AG04449 (cell line): Measurements from ENCODE around the gene ANTXR2.
"Not testable (repeated sequence)": the region's sequence is repeated elsewhere in the genome, so short reads cannot be mapped to it uniquely, and the experiment has no call there.

Experiments
- CTCF ChIA-PET: fragments of 350-600 bp; formaldehyde crosslinking; extraction: SDS; loops from one replicate; lab custom pipeline; 2021; ENCODE audit warnings: antibody characterized with exemption; lab: Yijun Ruan, JAX
- POLR2A ChIA-PET: fragments of 400-600, 350-600 bp; formaldehyde crosslinking; extraction: SDS; loops from one replicate; lab custom pipeline; 2020; ENCODE audit warnings: antibody characterized with exemption, inconsistent platforms; lab: Yijun Ruan, JAX
- DNase-seq: peaks from one replicate; pipeline ENCODE4 v3.0.0-alpha.2; 2010; ENCODE audit warnings: low read depth, low spot score
- H3K4me3 ChIP-seq: 2 replicates; pipeline ENCODE4 v1.5.1; 2011; ENCODE audit warnings: low read depth, mild to moderate bottlenecking, control low read depth, low read length
- CTCF ChIP-seq: IDR thresholded peaks from one replicate; pipeline ENCODE4 v1.5.1; 2011; ENCODE audit warnings: mild to moderate bottlenecking, moderate library complexity, low read length, control low read depth, inconsistent platforms; ENCODE audit not compliant: insufficient read depth; ENCODE audit errors: missing control alignments

The ANTXR2 gene

GRCh38 chr4:80008971-80009370 lies 64.1 kb downstream of the ANTXR2 start:
- CTCF ChIA-PET: interaction anchor here (1.5 kb wide), 1 partner anchor 117 kb away, joined by 3 read pairs; no protein-coding TSS in a partner anchor

GRCh38 chr4:80008351-80008750 lies 64.7 kb downstream of the ANTXR2 start:
- no peak overlapping the region for H3K4me3 ChIP-seq
- no peak for DNase-seq
- TF ChIP-seq CTCF: no peak
- CTCF ChIA-PET: no interaction called here
- POLR2A ChIA-PET: no interaction called here

More at GRCh38 chr4:80008971-80009370, 64.1 kb downstream of the ANTXR2 start:
- TF ChIP-seq CTCF: no peak
- no peak overlapping the region for H3K4me3 ChIP-seq
- POLR2A ChIA-PET: no interaction called here
- DNase-seq: no peak

- no peak overlapping the region for H3K4me3 ChIP-seq
- ChIA-PET CTCF (no interaction called here), POLR2A (no interaction called here)
- TF ChIP-seq CTCF: no peak
- DNase-seq: no peak
Observed at GRCh38 chr4:80007745-80008149, 65.3 kb downstream of the ANTXR2 start.

- ChIA-PET CTCF (no interaction called here), POLR2A (no interaction called here)
- DNase-seq: no peak
- no peak for TF ChIP-seq CTCF
- no peak overlapping the region for H3K4me3 ChIP-seq
Observed at GRCh38 chr4:80006935-80007744, 65.9 kb downstream of the ANTXR2 start.

GRCh38 chr4:80005863-80006262 lies 67.2 kb downstream of the ANTXR2 start:
- POLR2A ChIA-PET: no interaction called here
- TF ChIP-seq CTCF: no peak
- H3K4me3 ChIP-seq: no peak overlapping the region
- CTCF ChIA-PET: no interaction called here
- no peak for DNase-seq

GRCh38 chr4:80004319-80004718 lies 68.7 kb downstream of the ANTXR2 start:
- DNase-seq: no peak
- no peak overlapping the region for H3K4me3 ChIP-seq
- ChIA-PET POLR2A (no interaction called here), CTCF (no interaction called here)
- TF ChIP-seq CTCF: no peak

GRCh38 chr4:80002559-80002958 lies 70.5 kb downstream of the ANTXR2 start:
- H3K4me3 ChIP-seq, CTCF ChIA-PET, POLR2A ChIA-PET, DNase-seq: not testable (repeated sequence)

GRCh38 chr4:79999048-79999447 lies 74.0 kb downstream of the ANTXR2 start:
- POLR2A ChIA-PET, DNase-seq, CTCF ChIA-PET, H3K4me3 ChIP-seq: not testable (repeated sequence)
